ACHN (cell line): Measurements from ENCODE around the gene CEBPZ.

Experiments used
- DNase-seq: peaks from one replicate; pipeline ENCODE4 v3.0.0-alpha.2; 2015
- in situ Hi-C: cut with HindIII; loops from 2 replicates; pipeline ENCODE4 v1.10.0; 2017; ENCODE audit warnings: low sequenced_read_pairs, low pct_ligation_motif_present, low pct_unique_long_range_greater_than_20kb

Gene CEBPZ

DNA sequence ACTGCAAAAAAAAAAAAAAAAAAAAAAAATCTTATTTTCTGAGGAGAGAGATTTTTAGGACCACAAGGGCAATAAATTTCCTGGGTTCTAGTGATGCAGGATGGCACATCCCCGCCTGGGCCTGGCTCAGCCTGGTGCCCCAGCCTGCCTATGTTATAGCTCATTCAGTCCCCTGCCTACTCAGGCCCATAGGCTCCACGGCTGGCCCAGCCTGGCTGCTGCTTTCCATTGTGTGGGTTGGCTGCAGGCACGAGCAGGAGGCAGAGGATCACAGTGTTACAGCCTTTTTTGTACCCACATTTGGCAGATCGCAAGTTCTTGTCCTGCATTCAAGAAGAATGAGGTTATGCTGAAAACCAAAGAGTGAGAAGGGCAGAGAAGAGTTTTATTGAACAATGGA is 40.1 kb downstream of the CEBPZ start:
- in situ Hi-C loops = no loop called here
- DNase-seq = no peak

DNA sequence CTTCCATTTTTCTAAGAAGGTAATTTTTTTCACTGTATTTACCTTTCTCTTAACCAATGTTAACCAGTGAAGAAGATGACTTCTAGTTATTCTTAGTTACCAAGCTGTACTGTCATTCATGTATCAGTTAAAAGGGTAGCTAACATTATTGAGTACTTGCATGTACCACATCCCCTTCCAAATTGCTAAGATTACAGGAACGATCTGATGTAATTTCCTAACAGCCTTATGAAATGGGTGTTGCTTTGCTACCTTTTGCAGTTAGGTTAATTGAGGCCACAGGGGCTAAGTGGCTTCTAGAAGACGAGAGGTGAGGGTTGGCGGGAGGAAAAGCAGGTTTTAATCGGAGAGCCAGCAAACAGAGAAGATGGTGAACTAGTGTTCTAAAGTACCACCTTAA is 41.1 kb downstream of the CEBPZ start:
- in situ Hi-C loops = no loop called here
- DNase-seq = no peak

- in situ Hi-C loops = no loop called here
- DNase-seq = peak; percentile 76
Observed at GRCh38 chr2:37189452-37190153, 41.8 kb downstream of the CEBPZ start.

DNA sequence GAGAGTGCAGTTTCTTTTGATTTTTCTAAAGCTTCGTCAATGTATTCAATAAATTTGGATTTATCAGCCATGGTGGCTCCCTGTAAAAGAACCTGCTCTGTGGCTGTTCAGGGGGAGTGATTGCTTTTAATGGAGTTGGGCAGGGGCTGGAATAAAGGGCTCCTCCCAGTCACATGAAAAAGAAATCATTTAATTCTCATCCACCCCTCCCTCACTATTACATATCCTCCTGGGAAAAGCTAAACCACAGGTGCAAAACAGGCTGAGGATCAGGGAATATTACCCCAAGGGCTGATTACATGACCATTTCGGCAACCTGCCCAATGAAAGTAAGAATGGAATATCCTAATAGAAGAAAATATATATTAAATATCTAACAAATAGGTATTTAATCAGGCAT is 42.8 kb downstream of the CEBPZ start, which contains the start of gene SULT6B1:
Gene SULT6B1, minus strand, starts transcription at position 101 of the 400 bp plus-strand sequence. Its CDS starts 30 bp downstream, at position 71.
- DNase-seq = no peak
- in situ Hi-C loops = no loop called here

DNA sequence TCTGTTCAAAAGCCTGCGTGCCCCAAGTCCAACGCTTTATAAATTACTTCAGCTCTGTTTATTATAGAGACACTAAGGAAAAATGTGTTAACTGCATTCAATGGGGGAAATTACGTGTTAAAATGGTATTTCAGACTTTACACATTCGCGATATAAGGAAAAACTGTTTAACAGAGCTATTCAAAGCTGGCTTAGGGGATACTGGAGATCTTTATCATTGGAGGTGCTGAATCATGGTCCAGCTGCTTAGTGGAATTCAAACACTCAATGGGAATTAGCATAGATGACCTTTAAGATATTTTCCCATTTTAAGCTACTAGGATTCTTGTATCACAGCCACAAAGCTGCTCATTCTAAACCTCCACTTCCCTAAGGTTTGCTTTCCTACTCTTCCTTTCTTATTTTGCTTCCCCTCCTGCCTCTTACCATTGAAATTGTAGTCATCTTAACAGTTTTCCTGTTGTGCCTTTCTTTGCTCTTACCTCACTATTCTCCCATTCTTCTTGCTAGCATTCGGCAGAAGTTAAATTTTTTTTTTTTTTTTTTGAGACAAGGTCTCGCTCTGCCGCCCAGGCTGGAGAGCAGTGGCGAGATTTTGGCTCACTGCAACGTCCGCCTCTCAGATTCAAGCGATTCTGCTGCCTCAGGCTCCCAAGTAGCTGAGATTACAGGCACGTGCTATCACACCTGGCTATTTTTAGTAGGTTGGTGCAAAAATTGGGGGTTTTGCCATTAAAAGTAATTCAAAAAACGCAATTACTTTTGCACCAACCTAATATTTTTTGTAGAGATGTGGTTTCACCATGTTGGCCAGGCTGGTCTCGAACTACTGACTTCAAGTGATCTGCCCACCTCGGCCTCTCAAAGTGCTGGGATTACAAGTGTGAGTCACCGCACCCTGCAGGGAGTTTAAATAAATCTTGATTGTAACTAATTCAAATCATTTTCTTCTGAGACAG is 49.4 kb downstream of the CEBPZ start:
- DNase-seq = no peak
- in situ Hi-C loops = no loop called here

- no peak for DNase-seq
- in situ Hi-C loops = no loop called here
Observed at GRCh38 chr2:37180640-37181039, 50.8 kb downstream of the CEBPZ start.

- DNase-seq = no peak
- in situ Hi-C loops = no loop called here
Observed at GRCh38 chr2:37180006-37180639, 51.3 kb downstream of the CEBPZ start.

- no peak for DNase-seq
- in situ Hi-C loops = no loop called here
Observed at GRCh38 chr2:37173741-37174140, 57.7 kb downstream of the CEBPZ start.

GRCh38 chr2:37171624-37171950 is 59.8 kb downstream of the CEBPZ start:
- in situ Hi-C loops = no loop called here
- no peak for DNase-seq

GRCh38 chr2:37168217-37168981 is 63.0 kb downstream of the CEBPZ start:
- in situ Hi-C loops = no loop called here
- peak; percentile 64 for DNase-seq

GRCh38 chr2:37167636-37168180 is 63.7 kb downstream of the CEBPZ start:
- in situ Hi-C loops = no loop called here
- peak; percentile 14 for DNase-seq

DNA sequence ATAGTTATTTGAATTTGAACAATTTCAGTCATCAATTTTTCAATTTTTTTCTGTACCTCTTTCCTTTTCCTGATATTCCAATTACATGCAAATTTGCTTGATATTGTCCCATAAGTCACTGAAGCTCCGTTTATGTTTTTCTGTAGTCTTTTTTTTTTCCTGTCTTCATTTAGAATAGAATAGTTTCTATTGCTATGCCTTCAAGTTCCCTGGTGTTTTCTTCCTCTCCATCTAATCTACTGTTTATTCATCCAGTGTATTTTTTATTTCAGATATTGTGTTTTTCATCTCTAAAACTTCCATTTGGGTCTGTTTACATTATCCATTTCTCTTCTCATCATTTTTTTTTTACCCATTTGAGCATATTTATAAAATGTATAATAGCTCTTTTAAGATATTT is 66.6 kb downstream of the CEBPZ start:
- no peak for DNase-seq
- in situ Hi-C loops = no loop called here

DNA sequence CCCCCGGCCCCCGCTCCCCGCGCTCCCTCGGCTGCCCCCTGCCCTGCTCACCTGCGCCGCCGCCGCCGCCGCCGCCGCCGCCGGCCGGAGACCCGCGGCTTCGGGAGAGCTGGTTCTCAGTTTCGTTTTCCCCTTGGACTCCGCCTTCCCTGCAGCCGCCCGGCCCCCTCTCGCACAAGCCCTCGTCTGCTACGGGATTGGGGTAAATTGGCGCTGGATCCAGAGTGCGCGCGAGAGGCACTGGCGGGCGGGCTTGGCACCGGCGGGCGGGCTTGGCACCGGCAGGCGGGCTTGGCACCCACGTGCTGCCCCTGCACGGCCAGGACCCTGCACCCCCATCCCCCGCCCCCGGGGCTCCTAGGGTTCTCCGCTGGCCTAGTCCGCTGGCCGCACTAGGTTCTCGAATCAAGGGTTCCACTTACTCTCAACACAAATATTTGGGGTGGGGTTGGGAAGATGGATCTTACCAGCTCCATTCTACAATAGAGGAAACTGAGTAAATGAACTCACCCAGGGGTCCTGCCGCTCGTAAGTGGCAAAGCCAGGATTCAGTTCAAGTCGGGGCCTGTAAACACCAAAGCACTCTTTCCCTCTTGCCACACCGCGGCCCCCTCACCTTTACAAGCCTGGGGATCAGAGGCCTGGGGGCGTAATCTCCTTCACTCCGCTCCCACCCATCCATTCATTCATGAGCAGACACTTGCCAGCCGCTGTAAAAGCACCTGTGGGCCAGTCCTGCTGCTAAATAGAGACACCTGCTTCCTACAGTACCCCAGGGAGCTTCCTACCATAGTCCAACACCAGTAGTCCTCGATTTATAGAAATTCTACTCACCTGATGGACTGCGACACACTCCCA is 74.3 kb downstream of the CEBPZ start, which contains the start of gene EIF2AK2:
Gene EIF2AK2, minus strand, starts transcription at position 124 of the 858 bp plus-strand sequence. CDS start 9,174 bp downstream, outside the sequence.
- peak; percentile 94 for DNase-seq
- in situ Hi-C loops = no loop called here

- DNase-seq = peak; percentile 47
- in situ Hi-C loops = no loop called here
Observed at GRCh38 chr2:37156071-37156856, 75.1 kb downstream of the CEBPZ start.

GRCh38 chr2:37154785-37155184 is 76.6 kb downstream of the CEBPZ start:
- in situ Hi-C loops = no loop called here

DNA sequence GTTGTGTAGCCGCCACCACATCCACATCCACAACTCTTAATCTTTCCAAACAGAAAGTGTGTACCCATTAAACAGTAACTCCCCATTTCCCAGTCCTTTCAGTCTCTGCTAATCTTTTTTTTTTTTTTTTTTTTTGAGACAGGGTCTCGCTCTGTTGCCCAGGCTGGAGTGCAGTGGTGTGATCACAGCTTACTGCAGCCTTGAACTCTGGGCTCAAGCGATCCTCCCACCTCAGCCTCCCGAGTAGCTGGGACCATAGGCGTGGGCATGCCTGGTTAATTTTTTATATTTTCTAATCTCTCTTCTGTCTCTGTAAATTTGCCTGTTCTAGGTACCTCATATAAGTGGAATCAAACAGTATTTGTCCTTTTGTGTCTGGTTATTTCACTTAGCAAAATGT is 78.2 kb downstream of the CEBPZ start:
- in situ Hi-C loops = no loop called here
- DNase-seq = no peak

More at GRCh38 chr2:37154785-37155184, 76.6 kb downstream of the CEBPZ start:
- no peak for DNase-seq
